NCI-H524 treated with DMSO at 0.1 percent for 48 hours (cell line): ENCODE data around the gene IQCK.
"Not testable (repeated sequence)": the region's sequence is repeated elsewhere in the genome, so short reads cannot be mapped to it uniquely, and the experiment has no call there.

ENCODE experiments used
- DNase-seq: peaks from one replicate; lab custom pipeline; 2025; lab: John Stamatoyannopoulos, UW

The IQCK gene, protein sequence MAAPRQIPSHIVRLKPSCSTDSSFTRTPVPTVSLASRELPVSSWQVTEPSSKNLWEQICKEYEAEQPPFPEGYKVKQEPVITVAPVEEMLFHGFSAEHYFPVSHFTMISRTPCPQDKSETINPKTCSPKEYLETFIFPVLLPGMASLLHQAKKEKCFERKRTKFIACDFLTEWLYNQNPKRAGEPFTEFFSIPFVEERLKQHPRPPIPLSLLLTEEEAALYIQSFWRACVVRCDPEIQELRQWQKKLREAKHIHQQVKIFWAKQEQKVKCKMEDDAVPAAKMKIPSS

DNA sequence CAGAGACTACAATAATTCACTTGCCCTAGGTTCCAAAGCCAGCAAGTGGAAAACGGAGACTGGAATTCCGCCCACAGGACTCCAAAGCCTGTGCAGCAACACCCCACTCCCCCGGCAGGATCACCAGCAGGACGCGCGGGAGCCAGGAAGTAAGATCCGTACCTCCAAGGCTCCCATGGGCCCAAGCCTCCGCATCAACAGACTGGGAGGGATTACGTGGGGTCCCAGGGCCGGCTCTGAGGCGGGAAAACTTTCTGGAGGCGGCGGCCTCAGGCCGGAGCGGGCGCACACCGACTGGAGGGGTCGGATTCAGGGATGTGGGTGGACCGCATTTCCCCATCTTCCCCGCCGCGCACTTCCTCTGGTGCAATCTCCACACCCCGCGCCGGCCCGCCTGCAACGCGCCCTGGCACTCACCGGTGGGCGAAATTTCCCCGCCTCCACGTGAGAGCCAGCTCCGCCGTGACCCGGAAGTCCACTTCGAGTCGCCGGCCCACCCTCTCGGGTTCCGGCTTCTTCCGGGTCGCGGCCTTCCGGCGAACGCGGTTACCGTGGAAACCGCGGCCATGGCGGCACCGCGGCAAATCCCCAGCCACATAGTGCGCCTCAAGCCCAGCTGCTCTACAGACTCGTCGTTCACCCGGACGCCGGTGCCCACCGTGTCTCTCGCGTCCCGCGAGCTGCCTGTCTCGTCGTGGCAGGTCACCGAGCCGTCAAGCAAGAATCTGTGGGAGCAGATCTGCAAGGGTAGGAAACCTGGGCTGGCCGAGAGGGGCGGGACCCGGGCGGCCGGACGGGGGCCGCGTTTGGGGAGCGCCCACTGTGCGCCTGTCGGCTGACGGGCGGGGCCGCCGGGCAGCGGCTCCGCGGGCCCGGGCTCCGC is at the start of gene IQCK, which contains the start of gene KNOP1:
Gene IQCK, plus strand, starts transcription at position 531 of the 883 bp plus-strand sequence. Its CDS starts 36 bp downstream, at position 567.
Gene KNOP1, minus strand, starts transcription at position 487 of the 883 bp plus-strand sequence. CDS start 3,192 bp downstream, outside the sequence.
- DNase-seq, result peak; percentile 27

DNA sequence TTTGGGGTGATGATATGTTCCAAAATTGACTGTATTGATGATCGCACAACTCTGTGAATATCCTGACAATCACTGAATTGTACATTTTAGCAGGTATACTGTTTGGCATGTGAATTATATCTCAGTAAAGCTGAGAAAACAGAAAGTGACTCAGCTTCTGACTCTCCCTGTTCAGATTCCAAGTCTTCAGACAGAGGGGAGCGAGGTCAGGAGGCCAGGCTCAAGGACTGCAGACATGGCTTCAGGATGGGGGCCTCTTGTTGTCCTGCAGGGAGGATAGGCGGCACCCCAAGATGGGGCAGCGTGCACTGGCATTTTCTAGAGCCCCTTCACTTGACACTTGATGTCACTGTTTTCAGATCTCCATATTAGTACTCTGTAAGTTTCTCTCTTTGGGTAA is 45.7 kb upstream of the IQCK start:
- no peak for DNase-seq

DNA sequence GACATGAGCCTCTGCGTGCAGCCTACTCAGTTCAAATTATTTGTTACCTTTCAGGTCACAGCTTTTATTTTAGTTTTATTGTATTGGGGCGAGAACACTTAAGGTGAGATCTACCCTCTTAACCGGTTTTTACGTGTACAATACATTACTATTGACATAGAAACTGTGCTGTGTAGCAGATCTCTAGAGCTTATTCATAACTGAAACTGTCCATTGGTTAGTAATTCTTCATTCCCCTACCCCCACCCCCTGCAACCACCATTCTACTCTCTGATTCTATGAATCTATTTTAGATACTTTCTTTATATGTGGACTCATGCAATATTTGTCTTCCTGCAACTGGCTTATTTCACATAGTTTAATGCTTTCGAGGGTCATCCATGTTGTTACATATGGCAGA is 43.6 kb upstream of the IQCK start:
- no peak for DNase-seq

DNA sequence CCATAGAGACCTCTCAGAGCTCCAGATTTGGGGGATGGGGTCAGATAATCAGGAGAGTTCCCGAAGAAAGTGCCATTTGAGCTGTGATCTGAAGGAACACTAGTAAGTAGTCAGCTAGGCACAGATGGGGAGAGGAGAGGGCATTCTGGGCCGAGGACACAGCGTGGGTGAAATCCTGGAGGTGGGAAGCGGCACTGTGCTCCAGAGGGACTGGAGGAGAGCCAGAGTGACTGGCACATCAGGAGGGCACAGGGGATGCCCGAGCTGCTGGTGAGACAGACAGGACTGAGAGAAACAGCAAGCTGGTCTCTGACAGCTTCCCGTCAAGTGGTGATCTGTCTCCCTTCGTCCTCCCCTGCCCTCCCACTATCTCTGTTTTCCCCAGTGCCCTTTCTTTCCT is 40.7 kb upstream of the IQCK start:
- no peak for DNase-seq

DNA sequence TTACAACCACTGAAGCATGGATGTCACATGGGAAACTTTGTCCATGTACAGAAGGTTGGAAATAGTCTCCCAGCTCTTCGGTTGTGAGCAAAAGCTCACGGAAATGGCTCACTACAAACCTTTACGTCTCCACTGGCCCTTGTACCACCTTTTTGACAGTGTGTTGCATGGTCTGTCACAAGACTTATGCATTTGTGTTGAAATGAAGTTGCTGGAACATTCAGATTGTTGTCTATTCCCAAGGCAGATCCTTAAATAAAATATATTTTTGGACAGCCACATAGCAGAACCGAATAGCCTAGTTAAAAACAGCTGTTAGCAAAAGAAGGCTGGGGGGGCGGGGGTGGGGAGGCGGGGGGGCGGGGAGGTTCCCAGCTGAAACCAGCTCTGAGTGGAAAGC is 39.3 kb upstream of the IQCK start:
- no peak for DNase-seq

DNA sequence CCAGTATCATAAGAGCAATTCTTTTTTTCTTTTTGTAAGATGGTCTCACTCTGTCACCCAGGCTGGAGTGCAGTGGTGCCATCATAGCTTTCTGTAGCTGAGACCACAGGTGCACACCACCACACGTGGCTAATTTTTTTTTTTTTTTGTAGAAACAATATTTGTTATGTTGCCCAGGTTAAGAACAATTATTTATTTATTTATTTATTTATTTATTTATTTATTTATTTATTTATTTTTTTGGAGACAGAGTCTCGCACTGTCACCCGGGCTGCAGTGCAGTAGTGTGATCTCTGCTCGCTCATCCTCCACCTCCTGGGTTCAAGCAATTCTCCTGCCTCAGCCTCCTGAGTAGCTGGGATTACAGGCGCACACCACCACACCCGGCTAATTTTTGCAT is 38.8 kb upstream of the IQCK start:
- DNase-seq, result not testable (repeated sequence)

DNA sequence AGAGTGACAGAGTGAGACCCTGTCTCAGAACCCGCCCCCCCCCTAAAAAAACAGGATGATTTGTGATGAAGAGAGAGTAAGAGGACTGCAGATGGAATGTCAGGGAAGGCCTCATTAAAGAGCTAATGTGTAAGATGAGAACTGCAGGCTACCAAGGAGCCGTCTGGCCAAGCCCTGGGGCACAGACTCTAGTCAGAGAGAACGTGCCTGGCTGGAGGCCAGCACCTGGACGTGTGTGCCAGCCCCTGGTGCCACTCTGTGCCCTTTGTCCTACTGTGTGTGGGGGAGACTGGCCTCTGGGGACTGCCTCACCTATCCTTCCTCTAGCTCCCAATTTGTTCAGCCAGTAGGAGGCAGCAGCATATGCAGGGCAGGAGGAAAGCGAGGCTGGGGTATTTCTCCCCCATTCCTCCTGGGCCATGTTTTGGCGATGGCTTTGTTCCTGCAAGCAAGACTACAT is 37.2 kb upstream of the IQCK start:
- DNase-seq, result peak; percentile 74

DNA sequence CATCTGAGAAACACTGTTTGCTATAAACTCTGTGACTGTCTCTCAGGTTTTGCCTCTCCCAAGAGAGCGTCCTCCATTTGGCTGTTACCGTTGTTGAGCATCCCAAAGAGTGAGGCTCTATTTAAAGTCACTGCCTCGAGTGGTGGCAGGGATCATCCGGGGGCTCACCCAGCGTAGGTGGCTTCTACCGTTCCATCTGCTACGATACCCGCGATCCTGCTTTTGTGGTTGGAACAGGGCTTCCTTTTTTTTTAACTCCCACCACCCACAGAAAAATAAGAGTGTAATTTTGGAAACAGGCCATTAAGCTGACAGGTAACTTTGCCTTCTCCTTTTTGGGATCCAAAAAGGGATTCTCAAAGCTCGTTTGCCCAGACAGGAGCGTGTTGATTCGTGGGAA is 36.4 kb upstream of the IQCK start:
- DNase-seq, result no peak

DNA sequence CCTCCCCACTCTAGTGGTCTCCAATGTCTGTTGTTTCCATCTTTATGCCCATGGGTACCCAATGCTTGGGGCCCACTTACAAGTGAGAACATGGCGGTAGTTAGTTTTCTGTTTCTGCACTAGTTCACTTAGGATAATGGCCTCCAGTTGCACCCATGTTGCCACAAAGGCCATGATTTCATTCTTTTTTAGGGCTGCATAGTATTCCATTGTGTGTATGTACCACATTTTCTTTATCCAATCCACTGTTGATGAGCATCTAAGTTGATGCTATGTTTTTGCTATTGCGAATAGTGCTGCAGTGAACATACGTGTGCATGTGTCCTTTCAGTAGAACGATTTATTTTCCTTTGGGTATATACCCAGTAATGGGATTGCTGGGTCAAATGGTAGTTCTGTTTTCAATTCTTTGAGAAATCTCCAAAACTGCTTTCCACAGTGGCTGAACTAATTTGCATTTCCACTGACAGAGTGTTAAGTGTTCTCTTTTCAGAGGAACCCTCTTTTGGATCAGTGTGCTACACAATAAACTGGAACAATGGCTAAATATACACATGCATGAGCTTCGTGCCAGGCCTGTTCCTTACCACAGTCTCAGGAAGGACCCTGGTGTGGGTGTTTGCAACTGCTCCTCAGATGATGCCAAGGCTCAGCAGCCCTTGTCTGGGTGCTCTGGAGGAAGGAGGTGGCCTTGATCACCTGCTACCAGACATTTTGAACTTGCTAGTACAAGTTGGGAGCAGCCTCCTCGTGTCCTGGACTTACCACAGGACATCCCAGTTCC is 34.4 kb upstream of the IQCK start:
- no peak for DNase-seq

DNA sequence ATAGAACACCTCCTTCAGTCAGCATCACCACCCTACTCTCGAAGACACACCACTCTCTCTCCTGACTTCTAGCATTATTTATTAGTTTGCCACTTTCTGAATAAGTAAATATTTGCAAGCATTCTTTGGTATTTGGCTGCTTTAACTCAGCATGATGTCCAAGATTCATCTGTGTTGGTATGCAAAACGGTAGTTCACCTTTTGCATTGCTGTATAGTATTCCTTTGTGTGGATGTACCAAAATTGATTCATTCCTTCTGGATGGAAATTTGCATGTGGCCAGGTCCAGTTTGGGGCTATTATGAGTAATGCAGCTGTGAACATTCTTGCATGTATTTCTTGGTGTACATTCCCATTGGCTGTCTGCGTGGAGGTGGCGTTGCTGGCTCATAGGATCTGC is 32.9 kb upstream of the IQCK start:
- DNase-seq, result no peak

DNA sequence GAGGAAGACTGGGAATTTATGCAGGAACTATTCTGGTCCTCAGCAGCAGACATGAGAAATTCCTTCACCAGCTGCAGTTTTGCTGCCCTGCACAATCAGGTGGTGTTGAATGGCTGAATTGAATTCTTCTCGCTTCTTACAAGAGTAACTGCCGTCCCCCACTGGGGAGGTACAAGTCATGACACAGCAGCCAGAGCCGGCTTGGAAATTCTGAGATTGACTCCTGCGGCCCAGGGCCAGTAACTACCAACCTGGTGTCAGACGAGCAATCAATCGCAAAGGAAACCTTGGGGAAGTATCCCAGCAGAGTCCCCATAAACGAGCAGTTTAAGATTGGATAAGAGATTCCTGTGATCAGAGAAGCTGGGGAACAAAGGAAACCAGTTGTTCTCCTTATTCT is 30.8 kb upstream of the IQCK start:
- DNase-seq, result no peak

DNA sequence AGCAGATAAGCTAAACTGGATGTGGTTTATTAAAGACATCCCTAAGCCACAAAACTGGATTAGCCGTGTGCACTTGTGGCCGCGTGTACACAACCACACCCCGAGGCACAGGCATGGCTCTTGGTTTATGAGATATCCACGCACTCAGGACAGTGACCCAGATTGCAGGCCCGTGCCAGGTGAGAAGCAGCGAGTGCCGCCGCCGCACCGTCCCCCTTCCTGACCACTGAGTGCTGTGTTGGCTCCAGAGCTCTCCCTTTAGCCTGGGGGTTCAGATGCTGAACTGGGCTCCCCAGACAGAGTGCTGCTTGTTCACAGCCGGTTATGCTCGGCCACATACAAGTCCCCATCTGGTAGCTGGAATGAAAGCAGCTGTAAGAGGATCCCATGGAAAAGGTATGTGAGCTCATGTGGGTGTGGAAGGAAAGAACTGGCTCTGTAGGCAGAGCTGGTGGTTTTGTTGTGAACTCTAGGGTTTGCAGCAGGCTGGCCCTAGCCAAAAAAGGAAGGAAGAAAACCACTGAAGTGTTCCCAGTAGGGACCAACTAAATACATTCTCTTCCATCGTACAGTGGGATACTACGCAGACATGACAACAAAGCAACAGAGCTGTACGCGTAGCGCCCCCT is 29.6 kb upstream of the IQCK start:
- DNase-seq, result no peak

DNA sequence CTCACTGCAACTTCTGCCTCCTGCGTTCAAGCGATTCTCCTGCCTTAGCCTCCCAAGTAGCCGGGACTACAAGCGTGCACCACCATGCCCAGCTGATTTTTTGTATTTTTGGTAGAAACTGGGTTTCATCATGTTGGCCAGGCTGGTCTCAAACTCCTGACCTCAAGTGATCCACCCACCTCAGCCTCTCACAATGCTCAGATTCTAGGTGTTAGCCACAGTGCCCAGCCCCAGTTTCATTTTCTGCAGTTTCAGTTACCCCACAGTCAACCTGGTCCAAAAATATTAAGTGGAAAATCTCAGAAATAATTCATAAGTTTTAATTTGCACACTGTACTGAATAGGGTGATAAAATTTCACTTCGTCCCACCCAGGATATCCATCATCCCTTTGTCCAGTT is 28.7 kb upstream of the IQCK start:
- DNase-seq, result no peak

DNA sequence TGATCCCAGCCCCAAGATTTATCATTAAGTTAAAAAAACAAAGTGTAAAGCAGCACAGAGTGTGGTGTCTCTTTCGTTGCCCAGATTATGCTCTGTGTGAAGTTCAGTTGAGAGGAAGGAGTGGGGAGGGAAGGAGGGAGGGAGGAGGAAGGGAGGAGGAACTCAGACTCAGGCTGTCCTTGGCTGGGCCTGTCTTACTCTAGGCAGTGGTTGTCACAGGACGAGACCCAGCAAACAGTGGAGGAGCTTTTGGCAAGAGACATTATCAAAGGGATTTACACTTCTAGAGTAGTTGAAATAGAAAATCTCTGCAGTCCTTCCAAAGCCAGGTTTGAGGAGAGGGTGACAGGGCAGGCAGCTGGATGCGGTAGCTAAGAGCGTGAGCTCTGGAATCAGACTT is 27.9 kb upstream of the IQCK start:
- DNase-seq, result no peak

DNA sequence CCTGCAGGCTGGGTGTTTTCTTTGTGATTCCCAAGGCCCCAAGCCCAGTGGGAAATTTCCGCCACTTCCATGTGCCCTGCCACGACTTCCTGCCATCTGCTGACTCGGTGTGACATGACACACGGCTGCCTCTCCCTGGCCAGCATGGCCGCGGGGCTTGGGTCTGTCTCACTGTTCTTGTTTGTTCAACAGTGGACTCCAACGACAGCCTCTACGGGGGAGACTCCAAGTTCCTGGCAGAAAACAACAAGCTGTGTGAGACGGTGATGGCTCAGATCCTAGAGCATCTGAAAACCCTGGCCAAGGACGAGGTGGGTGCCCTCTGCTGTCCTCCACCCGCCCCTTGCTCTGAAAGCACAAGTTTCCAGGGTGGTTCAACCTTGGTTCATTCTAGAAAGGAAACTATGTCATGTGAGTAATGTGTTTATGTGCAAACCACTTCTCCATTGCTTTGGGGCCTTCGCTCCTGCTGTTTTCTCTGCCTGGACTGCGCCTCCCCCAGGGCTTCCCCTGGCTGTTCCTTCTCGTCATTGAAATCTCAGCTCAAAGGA is 26.8 kb upstream of the IQCK start:
- no peak for DNase-seq

DNA sequence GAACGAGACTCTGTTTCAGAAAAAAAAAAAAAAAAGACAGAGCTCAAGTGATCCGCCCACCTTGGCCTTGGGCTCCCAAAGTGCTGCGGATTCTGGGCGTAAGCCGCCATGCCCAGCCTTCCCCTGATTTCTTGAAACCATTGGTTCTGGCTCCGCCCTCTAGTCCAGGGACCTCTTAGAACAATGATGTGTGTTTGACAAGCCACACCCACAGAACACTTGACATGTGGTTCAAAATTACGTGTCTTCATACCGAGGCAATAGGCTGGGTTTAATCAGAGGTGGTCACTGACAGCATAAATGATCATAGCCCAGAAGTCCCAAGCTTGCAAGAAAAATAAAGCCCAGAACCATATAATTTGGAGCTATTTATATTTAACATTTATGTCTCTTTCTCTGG is 23.1 kb upstream of the IQCK start:
- no peak for DNase-seq

DNA sequence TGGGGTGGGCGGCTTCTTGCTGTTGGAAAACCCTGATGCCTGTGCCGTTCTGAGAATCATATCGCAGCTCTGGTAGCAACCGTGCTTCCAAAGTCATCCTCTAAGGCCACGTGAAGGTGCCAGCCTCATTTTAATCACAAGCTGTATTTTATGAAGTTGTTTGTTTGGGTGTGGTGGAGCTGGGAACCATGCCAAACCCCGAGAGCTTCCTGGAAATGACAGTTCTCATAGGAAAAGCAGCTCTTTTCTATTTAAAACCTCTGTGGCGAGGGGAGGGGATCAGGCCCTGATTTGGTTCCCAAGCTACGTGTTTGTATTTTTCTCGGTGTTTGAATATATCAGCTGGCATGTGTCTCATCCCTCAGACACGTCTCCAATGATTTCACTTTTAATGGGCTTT is 21.7 kb upstream of the IQCK start:
- no peak for DNase-seq

DNA sequence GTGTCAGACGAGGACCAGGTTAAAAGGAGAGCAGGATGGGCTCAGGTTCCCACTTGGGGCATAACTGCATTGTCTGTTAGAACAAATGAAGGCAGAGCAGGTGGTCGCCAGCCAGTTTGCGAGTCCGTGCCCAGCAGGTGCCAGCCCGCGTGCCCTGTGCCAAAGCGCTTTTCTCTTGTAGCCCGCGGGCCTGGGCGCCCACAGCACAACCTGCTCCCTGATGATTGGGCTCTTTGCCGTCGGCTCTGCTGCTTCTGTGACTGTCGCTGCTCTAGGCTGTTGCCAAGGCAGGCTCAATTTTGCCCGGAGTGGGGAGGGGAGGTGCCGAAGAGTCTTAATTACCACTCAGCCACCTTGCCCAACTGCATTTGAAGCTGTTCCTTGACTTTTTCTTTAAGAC is 21.1 kb upstream of the IQCK start:
- no peak for DNase-seq

DNA sequence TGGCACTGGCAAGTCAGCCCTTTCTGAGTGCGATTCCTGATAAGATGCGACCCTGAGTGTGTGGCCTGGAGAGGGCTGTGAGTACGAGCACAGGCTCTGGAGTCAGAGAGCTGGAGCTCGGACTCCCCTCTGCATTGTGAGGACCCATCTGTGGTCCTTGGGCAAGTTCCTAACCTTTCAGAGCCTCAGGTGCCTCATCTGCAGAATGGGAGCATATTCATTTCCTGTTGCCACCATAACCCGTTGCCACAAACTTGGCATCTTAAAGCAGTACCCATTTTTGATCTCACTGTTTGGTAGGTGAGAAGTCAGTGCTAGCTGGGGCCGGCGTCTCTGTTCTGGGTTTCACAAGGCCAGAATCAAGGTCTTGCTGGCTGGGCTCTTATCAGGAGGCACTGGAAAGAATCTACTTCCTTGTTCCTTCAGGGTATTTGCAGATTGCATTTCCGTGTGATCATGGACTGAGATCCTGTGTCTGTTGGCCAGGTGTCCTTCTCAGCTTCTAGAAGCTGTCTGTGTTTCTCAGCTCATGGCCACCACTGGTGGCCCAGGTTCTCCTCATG is 20.2 kb upstream of the IQCK start:
- DNase-seq, result no peak

DNA sequence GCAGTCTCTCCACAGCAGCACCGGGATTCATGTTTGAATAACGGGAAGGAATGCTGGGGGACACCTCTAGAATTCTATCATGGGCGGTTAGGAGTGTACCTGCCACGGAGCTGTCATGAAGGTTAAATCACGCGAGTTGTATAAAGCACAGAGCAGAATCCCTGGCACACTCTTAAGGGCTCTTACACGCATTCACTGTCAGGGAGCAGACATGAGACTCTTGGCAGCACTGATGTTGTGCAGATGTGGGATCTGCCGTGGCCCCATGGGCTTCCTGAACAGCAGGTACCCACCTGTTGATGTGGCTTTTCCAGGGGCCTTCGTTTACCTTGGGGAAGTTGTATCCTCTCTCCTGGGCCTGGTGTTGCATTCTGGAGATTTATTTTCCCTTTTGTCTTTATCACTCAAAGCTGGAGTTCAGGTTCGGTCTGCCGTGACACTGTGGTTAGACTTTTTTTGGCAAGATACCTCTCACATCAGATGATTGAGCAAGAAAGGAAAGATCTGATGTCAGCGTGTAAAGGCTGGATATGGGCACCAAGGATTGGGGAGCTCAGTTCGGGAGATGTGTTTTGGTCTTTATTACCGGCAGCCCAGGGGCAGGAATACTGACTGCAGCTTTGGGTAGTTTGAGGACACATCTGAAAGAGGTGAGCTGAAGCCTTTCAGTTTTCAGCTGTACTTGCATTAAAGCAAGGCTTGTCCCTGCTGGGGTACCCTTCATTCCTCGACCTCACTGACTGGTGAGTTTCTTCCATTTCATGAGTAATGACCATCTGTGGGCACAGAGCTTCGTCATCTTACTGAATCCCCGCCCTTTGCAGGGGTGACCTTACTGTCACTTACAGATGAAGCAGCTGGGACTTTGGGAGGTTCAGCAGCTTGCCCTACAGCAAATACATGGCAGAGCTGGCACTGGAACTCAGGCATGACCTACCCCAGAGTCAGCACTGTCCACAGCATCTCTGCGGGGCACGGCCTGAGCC is 19.3 kb upstream of the IQCK start:
- DNase-seq, result no peak
